Peyer's patch (tissue), 4 donors: ENCODE results near the gene COQ3. TPM values are rescaled to one million over a fixed set of nuclear protein-coding genes. Genes with fewer than 3 reads are reported as not detected.

Source experiments
- DNase-seq, 3 donors: peaks; one replicate each; pipeline ENCODE4 v3.0.0-alpha.2; 2017 to 2019
- H3K27ac ChIP-seq, 4 donors: fragments of 200-600 bp; sonication (generic); one replicate each; pipeline ENCODE4 v1.5.1; 2016 to 2019
- H3K27me3 ChIP-seq, 2 donors: fragments of 200-600 bp; sonication (generic); one replicate each; pipeline ENCODE4 v1.5.1; 2019
- H3K36me3 ChIP-seq, 3 donors: fragments of 200-600 bp; sonication (generic); one replicate each; pipeline ENCODE4 v1.5.1; 2016 to 2019
- H3K4me1 ChIP-seq, 4 donors: fragments of 200-600 bp; sonication (generic); one replicate each; pipeline ENCODE4 v1.5.1; 2016 to 2019
- H3K4me3 ChIP-seq, 4 donors: fragments of 200-600 bp; sonication (generic); 1 replicate in 3 of 4; 2 replicates in 1 of 4; pipeline ENCODE4 v1.5.1; 2016 to 2019; ENCODE audit warnings: mild to moderate bottlenecking in 1 of 4
- H3K9me3 ChIP-seq, 4 donors: fragments of 200-600 bp; sonication (generic); one replicate each; pipeline ENCODE4 v1.5.1; 2016 to 2019; ENCODE audit warnings: mild to moderate bottlenecking in 1 of 4
- POLR2A ChIP-seq, 2 donors: fragments of 450-650 bp; IDR thresholded peaks; one replicate each; pipeline ENCODE4 v1.5.1; 2017; ENCODE audit warnings: antibody characterized with exemption in 2 of 2, mild to moderate bottlenecking in 2 of 2, moderate library complexity in 2 of 2
- total RNA-seq, 4 donors: library from RNA; depleted of rRNA; stranded (reverse); fragments of >200 nt; gene quantifications; one replicate each; pipeline ENCODE4 v1.1.0, GENCODE V29; 2016
- TF ChIP-seq, protein P1 (sequence below), 6 experiments: fragments of 450-650 bp in 4 of 6; fragments of 200-600 bp in 2 of 6; sonication (generic) in 1 of 6; IDR thresholded peaks; one replicate each; pipeline ENCODE4 v1.5.1; 2017 to 2019; ENCODE audit warnings: antibody characterized with exemption in 6 of 6, mild to moderate bottlenecking in 3 of 6, moderate library complexity in 1 of 6

Gene COQ3, protein sequence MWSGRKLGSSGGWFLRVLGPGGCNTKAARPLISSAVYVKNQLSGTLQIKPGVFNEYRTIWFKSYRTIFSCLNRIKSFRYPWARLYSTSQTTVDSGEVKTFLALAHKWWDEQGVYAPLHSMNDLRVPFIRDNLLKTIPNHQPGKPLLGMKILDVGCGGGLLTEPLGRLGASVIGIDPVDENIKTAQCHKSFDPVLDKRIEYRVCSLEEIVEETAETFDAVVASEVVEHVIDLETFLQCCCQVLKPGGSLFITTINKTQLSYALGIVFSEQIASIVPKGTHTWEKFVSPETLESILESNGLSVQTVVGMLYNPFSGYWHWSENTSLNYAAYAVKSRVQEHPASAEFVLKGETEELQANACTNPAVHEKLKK
- total RNA-seq = 1 to 10 TPM in 2 of 4 donors, under 1 TPM in 1, not detected in 1; 0.95 to 7.2 (median 1.7) TPM

DNA sequence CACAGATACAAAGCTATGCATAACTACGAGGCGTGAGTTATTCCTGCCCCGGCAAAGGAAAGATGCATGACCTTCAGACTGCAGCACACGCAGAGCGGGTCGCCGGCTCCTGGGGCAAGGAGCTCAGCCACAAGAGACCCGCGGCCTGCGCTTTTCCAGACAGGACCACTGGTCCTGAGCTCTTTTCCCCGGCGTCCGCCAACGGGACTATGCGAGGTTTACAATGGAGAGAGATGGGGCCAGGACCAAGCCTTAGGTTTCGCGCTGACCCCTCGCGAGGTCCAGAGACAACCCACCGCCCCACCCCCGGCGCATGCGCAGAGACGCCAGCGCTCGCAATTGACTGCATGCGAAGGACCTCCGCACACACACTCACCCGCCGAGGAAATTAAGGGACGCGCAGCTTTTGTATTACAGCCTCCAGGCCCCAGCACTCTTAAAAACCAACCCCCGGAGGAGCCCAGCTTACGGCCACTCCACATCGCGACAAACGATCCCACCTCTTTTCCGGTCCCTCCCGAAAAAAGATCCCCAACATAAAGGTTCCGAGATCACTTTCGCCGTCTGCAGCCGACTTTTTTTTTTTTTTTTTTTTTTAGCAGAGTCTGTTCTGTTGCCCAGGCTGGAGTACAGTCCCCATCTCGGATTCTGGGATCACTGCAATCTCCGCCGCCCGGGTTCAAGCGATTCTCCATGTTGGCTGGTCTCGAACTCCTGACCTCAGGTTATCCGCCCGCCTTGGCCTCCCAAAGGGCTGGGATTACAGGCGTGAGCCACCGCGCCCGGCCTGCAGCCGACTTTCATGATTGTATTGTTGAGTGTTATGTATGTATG lies at the start of gene COQ3:
TSS of gene COQ3 (minus strand) at position 498 of the 834 bp plus-strand sequence. CDS start at position 482, 16 bp downstream.
- TF ChIP-seq, protein P1, sequence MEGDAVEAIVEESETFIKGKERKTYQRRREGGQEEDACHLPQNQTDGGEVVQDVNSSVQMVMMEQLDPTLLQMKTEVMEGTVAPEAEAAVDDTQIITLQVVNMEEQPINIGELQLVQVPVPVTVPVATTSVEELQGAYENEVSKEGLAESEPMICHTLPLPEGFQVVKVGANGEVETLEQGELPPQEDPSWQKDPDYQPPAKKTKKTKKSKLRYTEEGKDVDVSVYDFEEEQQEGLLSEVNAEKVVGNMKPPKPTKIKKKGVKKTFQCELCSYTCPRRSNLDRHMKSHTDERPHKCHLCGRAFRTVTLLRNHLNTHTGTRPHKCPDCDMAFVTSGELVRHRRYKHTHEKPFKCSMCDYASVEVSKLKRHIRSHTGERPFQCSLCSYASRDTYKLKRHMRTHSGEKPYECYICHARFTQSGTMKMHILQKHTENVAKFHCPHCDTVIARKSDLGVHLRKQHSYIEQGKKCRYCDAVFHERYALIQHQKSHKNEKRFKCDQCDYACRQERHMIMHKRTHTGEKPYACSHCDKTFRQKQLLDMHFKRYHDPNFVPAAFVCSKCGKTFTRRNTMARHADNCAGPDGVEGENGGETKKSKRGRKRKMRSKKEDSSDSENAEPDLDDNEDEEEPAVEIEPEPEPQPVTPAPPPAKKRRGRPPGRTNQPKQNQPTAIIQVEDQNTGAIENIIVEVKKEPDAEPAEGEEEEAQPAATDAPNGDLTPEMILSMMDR (IDR thresholded peaks at IDR 0.05) = no peak
- TF ChIP-seq POLR2A (IDR thresholded peaks at IDR 0.05) = peak in 1 of 2 donors; percentile 20
- peaks cover 0 to 4% (median 0%) of the 10 kb centered on the region in 3 donors for H3K36me3 ChIP-seq
- H3K9me3 ChIP-seq = no peaks in the 10 kb centered on the region
- DNase-seq = peak; percentile 53 to 77 (median 77)
- no peaks in the 10 kb centered on the region for H3K27me3 ChIP-seq
- H3K27ac ChIP-seq = peak within 1 kb of the TSS; percentile 49 to 75 (median 72)
- H3K4me3 ChIP-seq = peak within 1 kb of the TSS; percentile 56 to 88 (median 72)
- peaks cover 0 to 4% (median 0%) of the 10 kb centered on the region in 4 donors for H3K4me1 ChIP-seq

DNA sequence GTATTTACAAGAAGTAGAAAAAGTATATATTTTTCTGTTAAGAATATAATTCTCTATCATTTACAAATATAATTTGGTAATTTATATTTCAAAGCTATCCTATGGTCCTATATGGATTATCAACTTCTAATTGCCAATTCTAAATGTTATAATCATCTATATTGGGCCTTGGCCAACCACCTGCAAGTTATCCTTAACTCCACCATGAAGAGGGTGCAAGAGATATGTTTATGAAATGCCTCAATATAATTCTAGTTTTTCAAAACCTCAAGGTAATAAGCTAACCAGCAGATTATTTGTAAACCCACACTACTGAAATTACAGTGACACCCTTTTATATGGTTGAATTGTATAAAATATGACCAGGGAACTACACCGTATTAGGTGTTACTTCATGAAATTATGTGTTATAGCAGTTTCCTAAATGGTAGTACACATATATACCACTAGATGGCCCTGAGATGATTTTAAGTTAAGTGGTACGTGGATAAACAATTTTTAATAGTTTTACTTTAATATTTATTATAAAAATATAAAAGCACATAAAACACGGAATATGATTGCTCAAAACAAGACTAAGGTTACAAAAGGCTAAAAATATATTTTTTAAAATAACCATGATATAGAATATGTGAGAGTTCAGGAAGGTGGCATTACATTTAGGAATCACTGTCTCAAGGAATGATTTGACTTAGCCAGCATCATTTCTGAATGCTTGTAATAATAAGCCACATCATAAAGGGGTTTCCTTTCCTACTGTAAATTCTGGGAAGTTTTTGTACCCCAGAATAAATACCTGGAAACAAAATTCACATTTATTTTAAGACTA lies 40.9 kb upstream of the COQ3 start:
- Histone ChIP-seq H3K9me3 (no peaks in the 10 kb centered on the region), H3K4me3 (no peak overlapping the region), H3K27me3 (no peaks in the 10 kb centered on the region), H3K27ac (no peak overlapping the region), H3K4me1 (no peaks in the 10 kb centered on the region), H3K36me3 (peaks cover 0 to 16% (median 0%) of the 10 kb centered on the region in 3 donors)
- TF ChIP-seq, protein P1 (IDR thresholded peaks at IDR 0.05) = peak; percentile 52 to 70 (median 58)
- no peak for TF ChIP-seq POLR2A (IDR thresholded peaks at IDR 0.05)
- no peak for DNase-seq

DNA sequence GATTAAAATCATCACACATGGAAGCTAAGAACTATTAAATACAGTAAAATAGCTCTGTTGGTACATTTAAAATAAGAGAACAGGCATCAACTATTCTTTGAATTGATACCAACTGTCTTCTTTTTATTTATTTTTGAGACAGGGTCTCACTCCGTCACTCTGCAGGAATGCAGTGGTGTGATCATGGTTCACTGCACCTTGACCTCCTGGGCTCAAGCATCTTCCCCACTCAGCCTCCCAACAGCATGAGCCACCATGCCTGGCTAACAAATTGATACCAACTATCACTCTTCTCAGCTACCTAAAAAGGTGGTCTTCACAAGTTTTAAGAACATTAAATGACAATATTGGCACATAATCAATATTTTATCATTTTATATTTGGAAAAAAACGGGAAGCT lies 38.9 kb upstream of the COQ3 start:
- TF ChIP-seq, protein P1 (IDR thresholded peaks at IDR 0.05) = no peak
- TF ChIP-seq POLR2A (IDR thresholded peaks at IDR 0.05) = no peak
- H3K9me3 ChIP-seq = no peaks in the 10 kb centered on the region

DNA sequence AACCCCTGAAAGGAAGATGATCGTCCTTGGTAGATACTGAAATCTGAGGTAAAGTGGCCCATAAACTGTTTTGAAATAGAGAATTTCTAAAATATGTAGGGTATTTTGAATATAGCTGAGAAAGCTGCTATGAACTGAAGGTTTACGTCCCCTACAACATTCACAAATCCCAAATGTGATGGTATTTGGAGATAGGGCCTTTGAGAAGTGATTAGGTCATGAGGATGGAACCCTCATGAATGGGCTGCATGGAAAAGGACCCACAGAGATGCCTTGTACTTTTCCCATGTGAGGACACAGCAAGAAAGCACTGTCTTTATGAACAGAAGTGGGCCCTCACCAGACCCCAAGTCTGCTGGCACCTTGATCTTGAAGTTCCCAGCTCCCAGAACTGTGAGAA lies 37.9 kb upstream of the COQ3 start:
- TF ChIP-seq POLR2A (IDR thresholded peaks at IDR 0.05) = no peak
- TF ChIP-seq, protein P1 (IDR thresholded peaks at IDR 0.05) = no peak
- Histone ChIP-seq H3K4me1 (peaks cover 0 to 8% (median 0%) of the 10 kb centered on the region in 4 donors), H3K27me3 (no peaks in the 10 kb centered on the region), H3K9me3 (no peaks in the 10 kb centered on the region), H3K4me3 (no peak overlapping the region), H3K36me3 (peaks cover 0 to 7% (median 0%) of the 10 kb centered on the region in 3 donors), H3K27ac (no peak overlapping the region)
- DNase-seq = no peak

More for the DNA sequence above, 38.9 kb upstream of the COQ3 start:
- DNase-seq = no peak
- H3K4me3 ChIP-seq = no peak overlapping the region
- no peak overlapping the region for H3K27ac ChIP-seq
- no peaks in the 10 kb centered on the region for H3K27me3 ChIP-seq
- no peaks in the 10 kb centered on the region for H3K4me1 ChIP-seq
- peaks cover 0 to 14% (median 0%) of the 10 kb centered on the region in 3 donors for H3K36me3 ChIP-seq

DNA sequence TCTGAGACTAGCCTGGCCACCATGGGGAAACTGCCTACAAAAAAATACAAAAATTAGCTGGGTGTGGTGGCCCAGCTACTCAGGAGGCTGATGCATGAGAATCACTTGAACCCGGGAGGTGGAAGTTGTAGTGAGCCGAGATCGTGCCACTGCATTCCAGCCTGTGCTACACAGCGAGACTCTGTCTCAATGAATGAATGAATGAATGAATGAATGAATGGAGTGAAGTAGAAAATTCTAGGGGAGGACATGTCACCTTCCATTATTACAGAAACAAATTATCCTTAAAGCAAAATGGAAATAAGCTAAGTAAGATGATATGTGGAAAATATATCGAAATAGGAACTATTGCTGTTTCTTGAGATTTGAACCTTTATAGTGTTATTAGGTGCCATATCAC lies 34.0 kb upstream of the COQ3 start:
- Histone ChIP-seq H3K4me1 (peaks cover 0 to 29% (median 14%) of the 10 kb centered on the region in 4 donors), H3K36me3 (peaks cover 0 to 7% (median 0%) of the 10 kb centered on the region in 3 donors), H3K4me3 (no peak overlapping the region), H3K27ac (no peak overlapping the region), H3K27me3 (no peaks in the 10 kb centered on the region), H3K9me3 (no peaks in the 10 kb centered on the region)
- DNase-seq = no peak
- no peak for TF ChIP-seq POLR2A (IDR thresholded peaks at IDR 0.05)
- TF ChIP-seq, protein P1 (IDR thresholded peaks at IDR 0.05) = no peak
